Measurements from ENCODE around the gene BLMH. TPM values are rescaled to one million over a fixed set of nuclear protein-coding genes. Genes with fewer than 3 reads are reported as not detected.

Gene BLMH, protein sequence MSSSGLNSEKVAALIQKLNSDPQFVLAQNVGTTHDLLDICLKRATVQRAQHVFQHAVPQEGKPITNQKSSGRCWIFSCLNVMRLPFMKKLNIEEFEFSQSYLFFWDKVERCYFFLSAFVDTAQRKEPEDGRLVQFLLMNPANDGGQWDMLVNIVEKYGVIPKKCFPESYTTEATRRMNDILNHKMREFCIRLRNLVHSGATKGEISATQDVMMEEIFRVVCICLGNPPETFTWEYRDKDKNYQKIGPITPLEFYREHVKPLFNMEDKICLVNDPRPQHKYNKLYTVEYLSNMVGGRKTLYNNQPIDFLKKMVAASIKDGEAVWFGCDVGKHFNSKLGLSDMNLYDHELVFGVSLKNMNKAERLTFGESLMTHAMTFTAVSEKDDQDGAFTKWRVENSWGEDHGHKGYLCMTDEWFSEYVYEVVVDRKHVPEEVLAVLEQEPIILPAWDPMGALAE
- 22.9 and 29.2 TPM in 2 replicates for total RNA-seq (2012; rRNA removed)

DNA sequence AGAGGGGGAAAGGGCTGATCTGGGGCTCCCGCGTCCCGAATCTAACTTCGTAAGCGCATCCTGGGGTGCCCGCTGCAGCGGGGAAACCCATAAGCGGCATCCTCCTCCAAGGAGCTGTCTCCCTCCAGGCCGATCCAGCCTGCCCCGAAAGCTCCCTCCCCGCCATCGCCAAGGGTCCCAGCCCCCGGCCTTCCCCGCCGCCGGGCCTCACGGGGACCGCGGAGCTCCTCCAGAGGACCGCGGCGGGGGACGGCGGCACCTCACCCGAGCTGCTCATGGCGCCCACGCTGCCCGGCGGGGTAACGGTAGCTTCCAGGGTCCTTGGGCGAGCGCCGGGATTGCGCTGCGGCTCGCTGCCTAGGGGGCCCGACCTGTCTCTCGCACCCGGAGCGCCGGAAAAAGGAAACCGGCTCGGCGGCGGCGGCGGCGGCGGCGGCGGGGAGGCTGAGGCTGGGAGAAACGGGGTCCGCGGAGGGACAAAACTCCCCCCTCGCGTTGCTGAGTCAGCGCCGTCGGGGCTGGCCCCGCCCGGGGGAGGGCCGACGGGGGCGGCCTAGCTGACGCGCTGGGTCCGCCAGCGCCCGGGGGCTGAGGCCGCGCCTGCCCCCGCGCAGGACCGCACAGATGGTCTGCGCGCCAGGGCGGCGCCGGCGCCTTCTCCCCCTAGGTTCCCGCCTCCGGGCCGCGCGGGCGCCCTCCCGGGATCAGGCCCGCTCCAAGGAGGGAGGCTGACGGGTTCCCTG, at the start of gene BLMH:
BLMH (minus strand) TSS at position 402 of the 743 bp plus-strand sequence; CDS start at position 277, 125 bp downstream.
- Histone ChIP-seq H3K9me3 (replicated peaks; ENCODE audit: low read length) (no peaks in the 10 kb centered on the region), H3K4me2 (ENCODE audit: low read length) (peak within 1 kb of the TSS; percentile 86), H3K4me3 (ENCODE audit: low read length) (peak within 1 kb of the TSS; percentile 81), H3K4me1 (ENCODE audit: control insufficient read depth, insufficient read depth, low read length) (peaks cover 13% of the 10 kb centered on the region), H3K27me3 (ENCODE audit: control insufficient read depth, insufficient read depth, low read length) (peaks cover 7% of the 10 kb centered on the region), H3K36me3 (ENCODE audit: insufficient read depth, low read length) (peaks cover 20% of the 10 kb centered on the region), H3K9ac (ENCODE audit: low read depth, low read length) (peak within 1 kb of the TSS; percentile 88)

DNA sequence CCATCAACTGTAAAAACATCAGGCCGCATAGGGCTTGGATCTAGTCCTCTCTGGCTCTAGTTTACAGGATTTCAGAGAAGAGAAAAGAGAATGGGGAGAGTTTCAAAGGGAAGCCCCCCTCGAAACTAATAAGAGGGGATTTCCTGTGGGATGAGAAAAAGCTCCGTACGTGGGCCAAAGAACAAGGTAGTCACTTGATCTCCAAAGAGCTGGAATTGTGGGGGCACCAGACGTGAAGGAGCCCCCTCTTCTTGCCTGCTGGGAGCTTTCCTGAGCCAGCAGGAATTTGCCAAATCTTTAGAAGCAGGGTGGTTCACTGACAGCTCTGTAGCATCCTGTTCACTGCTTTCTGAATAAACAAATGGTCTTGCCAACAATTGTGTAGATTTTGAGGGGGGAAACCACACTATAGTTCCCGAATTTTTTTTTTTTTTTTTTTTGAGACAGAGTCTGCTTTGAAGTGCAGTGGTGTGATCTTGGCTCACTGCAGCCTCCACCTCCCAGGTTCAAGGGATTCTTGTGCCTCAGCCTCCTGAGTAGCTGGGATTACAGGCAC, 49.1 kb upstream of the BLMH start:
- peaks cover 31% of the 10 kb centered on the region for H3K4me1 ChIP-seq (ENCODE audit: control insufficient read depth, insufficient read depth, low read length)
- H3K27me3 ChIP-seq (ENCODE audit: control insufficient read depth, insufficient read depth, low read length): no peaks in the 10 kb centered on the region
- H3K9ac ChIP-seq (ENCODE audit: low read depth, low read length): peak overlapping the region; percentile 37
- peak overlapping the region; percentile 71 for H3K4me2 ChIP-seq (ENCODE audit: low read length)
- no peaks in the 10 kb centered on the region for H3K9me3 ChIP-seq (replicated peaks; ENCODE audit: low read length)
- no peaks in the 10 kb centered on the region for H3K36me3 ChIP-seq (ENCODE audit: insufficient read depth, low read length)
- H3K4me3 ChIP-seq (ENCODE audit: low read length): peak overlapping the region; percentile 39

DNA sequence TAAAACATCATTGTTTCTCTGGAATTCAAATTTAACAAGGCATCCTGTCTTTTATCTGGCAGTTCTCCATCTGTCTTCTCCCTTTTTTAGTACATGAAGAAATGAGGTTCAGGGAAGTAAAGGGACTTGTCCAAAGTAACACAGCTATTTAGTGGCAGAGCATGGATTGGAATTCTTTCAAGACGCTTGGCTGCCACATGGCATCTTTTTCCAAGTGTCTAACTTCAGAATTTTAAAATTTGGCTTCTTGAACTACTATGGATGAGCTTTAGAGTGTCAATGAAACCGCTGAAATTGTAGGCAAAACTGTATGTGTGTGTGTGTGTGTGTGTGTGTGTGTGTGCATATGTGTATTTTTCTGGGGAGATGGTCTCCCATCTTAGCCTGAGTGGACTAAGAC, 47.3 kb upstream of the BLMH start:
- no peak overlapping the region for H3K4me2 ChIP-seq (ENCODE audit: low read length)
- no peak overlapping the region for H3K9ac ChIP-seq (ENCODE audit: low read depth, low read length)
- H3K27me3 ChIP-seq (ENCODE audit: control insufficient read depth, insufficient read depth, low read length): no peaks in the 10 kb centered on the region
- H3K36me3 ChIP-seq (ENCODE audit: insufficient read depth, low read length): no peaks in the 10 kb centered on the region
- no peaks in the 10 kb centered on the region for H3K9me3 ChIP-seq (replicated peaks; ENCODE audit: low read length)
- H3K4me1 ChIP-seq (ENCODE audit: control insufficient read depth, insufficient read depth, low read length): peaks cover 14% of the 10 kb centered on the region
- H3K4me3 ChIP-seq (ENCODE audit: low read length): no peak overlapping the region

DNA sequence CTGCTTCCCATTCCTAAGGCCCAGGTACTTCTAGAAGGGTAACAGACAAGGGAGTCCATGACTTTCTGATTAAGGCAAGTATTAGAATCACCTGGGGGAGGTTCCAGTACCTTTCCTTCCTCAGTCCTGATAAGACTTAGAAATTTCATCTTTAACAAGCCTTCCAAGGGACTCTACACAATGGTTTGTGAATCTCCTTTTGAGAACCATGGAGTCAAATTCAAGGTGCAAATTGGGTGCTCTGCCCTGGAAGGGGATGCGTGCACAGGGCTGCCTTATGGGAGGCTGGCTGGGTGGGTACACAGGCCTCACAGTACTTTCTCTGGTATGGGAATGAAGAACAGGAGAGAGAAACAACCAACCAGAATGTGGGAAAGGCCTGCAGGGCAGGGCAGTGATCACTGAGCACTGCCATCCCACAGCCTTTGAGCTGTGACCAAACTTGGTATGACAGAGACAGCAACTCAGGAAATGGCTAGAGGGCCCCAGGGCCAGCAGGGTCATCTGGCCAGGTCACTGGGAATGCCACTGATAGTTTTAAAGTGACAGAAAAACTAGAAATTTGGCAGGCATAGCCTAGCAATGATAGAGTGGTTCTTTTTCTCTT, 45.8 kb upstream of the BLMH start:
- Histone ChIP-seq H3K9me3 (replicated peaks; ENCODE audit: low read length) (no peaks in the 10 kb centered on the region), H3K36me3 (ENCODE audit: insufficient read depth, low read length) (no peaks in the 10 kb centered on the region), H3K4me2 (ENCODE audit: low read length) (no peak overlapping the region), H3K4me3 (ENCODE audit: low read length) (no peak overlapping the region), H3K9ac (ENCODE audit: low read depth, low read length) (no peak overlapping the region), H3K27me3 (ENCODE audit: control insufficient read depth, insufficient read depth, low read length) (no peaks in the 10 kb centered on the region), H3K4me1 (ENCODE audit: control insufficient read depth, insufficient read depth, low read length) (peaks cover 17% of the 10 kb centered on the region)

DNA sequence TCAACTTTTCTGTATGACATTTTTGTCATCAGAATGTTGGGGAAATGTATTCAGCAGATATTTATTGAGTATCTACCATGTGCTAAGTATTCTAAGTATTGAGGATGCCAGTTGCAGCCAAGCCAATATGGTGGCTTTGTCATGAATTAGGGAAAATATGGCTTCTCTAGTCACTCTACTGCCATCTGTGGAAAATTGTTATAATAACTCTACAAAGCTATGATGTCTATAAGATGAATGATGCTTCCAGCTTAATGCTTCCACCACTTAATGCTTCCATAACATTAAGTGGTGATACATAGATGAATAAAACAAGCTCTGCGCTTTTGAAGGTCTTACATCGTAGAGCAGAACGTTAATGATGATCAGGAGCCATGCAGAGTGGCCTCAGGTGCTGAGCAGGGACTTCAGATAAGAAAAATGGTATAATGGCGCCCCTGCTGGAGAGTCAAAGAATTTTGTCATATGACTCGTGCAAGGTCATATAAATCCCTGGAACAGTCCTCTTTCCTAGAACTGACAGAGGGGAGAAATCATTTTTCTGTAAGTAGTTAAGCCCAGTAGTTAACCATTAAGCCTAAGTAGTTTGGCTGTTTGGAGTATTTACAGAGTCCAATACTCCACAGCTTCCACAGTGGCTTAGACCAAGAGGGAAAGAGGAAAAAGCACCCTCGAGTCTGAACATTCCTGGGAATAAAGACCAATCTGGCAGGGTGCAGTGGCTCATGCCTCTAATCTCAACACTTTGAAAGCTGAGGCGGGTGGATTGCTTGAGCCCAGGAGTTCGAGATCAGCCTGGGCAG, 44.8 kb upstream of the BLMH start:
- Histone ChIP-seq H3K4me2 (ENCODE audit: low read length) (no peak overlapping the region), H3K4me3 (ENCODE audit: low read length) (no peak overlapping the region), H3K27me3 (ENCODE audit: control insufficient read depth, insufficient read depth, low read length) (no peaks in the 10 kb centered on the region), H3K4me1 (ENCODE audit: control insufficient read depth, insufficient read depth, low read length) (peaks cover 25% of the 10 kb centered on the region), H3K9ac (ENCODE audit: low read depth, low read length) (no peak overlapping the region), H3K9me3 (replicated peaks; ENCODE audit: low read length) (no peaks in the 10 kb centered on the region), H3K36me3 (ENCODE audit: insufficient read depth, low read length) (no peaks in the 10 kb centered on the region)

DNA sequence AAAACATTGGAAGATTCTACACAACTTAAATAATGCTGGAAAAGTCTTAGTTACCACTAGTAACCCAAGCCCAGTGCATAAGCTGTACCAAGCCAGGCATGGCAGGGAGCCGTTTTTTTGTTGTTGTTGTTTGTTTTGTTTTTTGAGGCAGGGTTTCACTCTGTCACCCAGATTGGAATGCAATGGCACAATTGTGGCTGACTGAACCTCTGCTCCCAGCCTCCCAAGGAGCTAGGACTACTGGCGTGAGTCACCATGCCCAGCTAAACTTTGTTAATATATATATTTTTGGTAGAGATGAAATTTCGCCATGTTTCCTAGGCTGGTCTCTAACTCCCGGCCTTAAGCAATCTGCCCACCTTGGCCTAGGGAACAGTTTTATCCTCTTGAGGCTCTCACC, 42.7 kb upstream of the BLMH start:
- H3K9me3 ChIP-seq (replicated peaks; ENCODE audit: low read length): no peaks in the 10 kb centered on the region
- H3K4me1 ChIP-seq (ENCODE audit: control insufficient read depth, insufficient read depth, low read length): peaks cover 11% of the 10 kb centered on the region
- H3K9ac ChIP-seq (ENCODE audit: low read depth, low read length): no peak overlapping the region
- no peaks in the 10 kb centered on the region for H3K36me3 ChIP-seq (ENCODE audit: insufficient read depth, low read length)
- no peaks in the 10 kb centered on the region for H3K27me3 ChIP-seq (ENCODE audit: control insufficient read depth, insufficient read depth, low read length)
- no peak overlapping the region for H3K4me2 ChIP-seq (ENCODE audit: low read length)
- H3K4me3 ChIP-seq (ENCODE audit: low read length): no peak overlapping the region

DNA sequence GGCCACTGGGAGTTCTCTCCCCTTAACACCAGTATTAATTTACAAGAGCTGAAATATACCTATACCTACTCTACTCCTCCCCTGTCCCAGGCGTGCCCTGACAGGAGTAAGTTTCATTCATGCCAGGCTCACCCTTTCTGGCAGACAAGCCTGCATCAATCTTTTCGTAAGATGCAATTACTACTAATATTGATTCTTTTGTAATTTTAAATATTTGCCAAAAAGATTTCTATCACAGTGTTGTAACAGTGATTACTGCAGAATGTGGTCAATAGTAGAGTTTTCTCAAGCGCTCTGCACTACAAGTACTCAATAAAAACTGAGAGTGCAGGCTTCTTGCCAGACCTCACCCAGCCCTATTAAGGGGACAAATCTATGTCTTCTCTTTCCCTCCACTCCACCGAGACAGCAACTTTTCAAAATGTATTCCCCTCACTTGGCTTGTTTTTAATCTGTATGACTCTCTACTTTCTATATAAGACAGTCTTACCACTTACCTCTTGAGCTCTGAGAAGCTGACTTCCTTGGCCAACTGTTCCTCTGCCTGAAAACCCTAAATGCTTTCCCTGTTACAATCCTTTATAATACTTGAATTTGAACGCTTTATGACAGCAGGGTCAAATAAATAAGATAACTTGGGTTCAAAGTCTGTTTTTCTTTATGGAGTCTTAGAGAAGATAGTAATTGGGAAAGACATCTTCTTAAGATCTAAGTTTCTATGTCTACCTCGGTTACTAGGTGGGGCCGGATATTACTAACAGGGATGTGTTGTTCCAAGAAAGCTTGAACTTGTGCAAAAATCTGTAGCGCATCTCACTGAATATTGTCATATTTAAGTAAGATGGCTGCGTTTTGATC, 42.0 kb upstream of the BLMH start, which contains the start of gene TMIGD1:
TMIGD1 (minus strand) TSS at position 555 of the 858 bp plus-strand sequence. CDS start 1,924 bp downstream, outside the sequence.
- H3K4me1 ChIP-seq (ENCODE audit: control insufficient read depth, insufficient read depth, low read length): peaks cover 11% of the 10 kb centered on the region
- no peak within 1 kb of the TSS for H3K4me2 ChIP-seq (ENCODE audit: low read length)
- H3K27me3 ChIP-seq (ENCODE audit: control insufficient read depth, insufficient read depth, low read length): no peaks in the 10 kb centered on the region
- no peak within 1 kb of the TSS for H3K9ac ChIP-seq (ENCODE audit: low read depth, low read length)
- no peaks in the 10 kb centered on the region for H3K9me3 ChIP-seq (replicated peaks; ENCODE audit: low read length)
- H3K4me3 ChIP-seq (ENCODE audit: low read length): no peak within 1 kb of the TSS
- H3K36me3 ChIP-seq (ENCODE audit: insufficient read depth, low read length): no peaks in the 10 kb centered on the region

DNA sequence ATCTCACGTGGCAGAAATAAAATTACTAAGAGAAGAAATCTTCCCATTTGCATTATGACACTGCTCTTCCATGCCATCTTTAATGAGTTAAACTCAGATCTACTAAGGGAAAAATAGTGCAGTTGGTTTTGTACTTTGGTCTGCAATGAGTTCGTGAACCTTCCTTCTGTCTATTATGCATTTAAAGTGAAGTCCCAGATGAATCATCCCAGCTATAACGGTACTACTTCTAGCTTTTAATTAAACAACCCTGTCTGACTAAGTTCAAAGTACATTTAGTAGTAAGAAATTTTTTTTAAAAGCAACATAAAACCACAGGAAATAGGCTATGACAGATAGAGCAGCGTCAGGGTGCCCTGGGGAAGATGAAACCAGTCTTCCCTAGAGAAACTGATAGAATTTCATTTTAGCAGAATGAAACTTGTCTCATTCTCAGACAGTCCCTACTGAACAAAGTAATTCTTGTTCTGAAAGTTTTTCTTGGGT, 40.4 kb upstream of the BLMH start:
- no peaks in the 10 kb centered on the region for H3K36me3 ChIP-seq (ENCODE audit: insufficient read depth, low read length)
- H3K9ac ChIP-seq (ENCODE audit: low read depth, low read length): no peak overlapping the region
- peaks cover 11% of the 10 kb centered on the region for H3K4me1 ChIP-seq (ENCODE audit: control insufficient read depth, insufficient read depth, low read length)
- H3K4me3 ChIP-seq (ENCODE audit: low read length): no peak overlapping the region
- no peaks in the 10 kb centered on the region for H3K27me3 ChIP-seq (ENCODE audit: control insufficient read depth, insufficient read depth, low read length)
- H3K9me3 ChIP-seq (replicated peaks; ENCODE audit: low read length): no peaks in the 10 kb centered on the region
- H3K4me2 ChIP-seq (ENCODE audit: low read length): peak overlapping the region; percentile 35

DNA sequence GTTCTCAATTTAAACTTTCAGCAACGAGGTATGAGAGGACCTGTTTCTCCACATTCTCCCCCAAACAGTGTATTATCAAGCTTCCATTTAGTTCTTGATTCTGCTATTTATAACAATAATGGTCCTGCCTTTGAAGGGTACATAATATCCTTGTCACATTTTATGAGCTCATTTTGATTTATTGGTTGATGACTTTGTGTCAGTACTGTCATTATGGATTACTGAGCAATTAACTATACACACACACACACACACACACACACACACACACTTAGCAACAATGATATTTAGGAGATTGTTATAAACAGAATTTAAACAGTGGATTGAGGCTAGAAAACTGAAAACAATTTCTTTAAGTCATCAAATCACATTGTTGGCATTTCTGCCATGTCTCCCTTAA, 35.1 kb upstream of the BLMH start:
- H3K4me1 ChIP-seq (ENCODE audit: control insufficient read depth, insufficient read depth, low read length): peaks cover under 1% of the 10 kb centered on the region
- no peak overlapping the region for H3K4me3 ChIP-seq (ENCODE audit: low read length)
- no peaks in the 10 kb centered on the region for H3K9me3 ChIP-seq (replicated peaks; ENCODE audit: low read length)
- no peak overlapping the region for H3K9ac ChIP-seq (ENCODE audit: low read depth, low read length)
- H3K4me2 ChIP-seq (ENCODE audit: low read length): no peak overlapping the region
- H3K36me3 ChIP-seq (ENCODE audit: insufficient read depth, low read length): no peaks in the 10 kb centered on the region
- peaks cover 33% of the 10 kb centered on the region for H3K27me3 ChIP-seq (ENCODE audit: control insufficient read depth, insufficient read depth, low read length)

DNA sequence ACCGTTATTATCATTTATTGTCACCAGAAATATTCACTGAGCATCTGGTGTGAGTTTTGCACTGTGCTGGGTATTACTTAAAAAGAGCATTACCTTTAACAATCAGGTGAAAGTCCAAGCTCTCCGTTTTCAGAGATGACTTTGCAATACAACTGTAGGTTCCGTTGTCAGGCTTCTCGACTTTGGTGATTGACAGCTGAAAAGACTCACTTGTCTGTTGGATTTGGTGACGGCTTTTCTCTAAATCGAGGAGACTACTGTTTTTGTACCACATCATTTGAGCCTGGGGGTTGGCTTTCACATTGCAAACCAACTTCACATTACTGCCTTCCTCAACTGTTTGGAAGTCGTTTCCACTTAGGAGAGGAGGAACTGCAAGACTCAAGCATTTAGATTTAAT, 33.0 kb upstream of the BLMH start:
- H3K27me3 ChIP-seq (ENCODE audit: control insufficient read depth, insufficient read depth, low read length): peaks cover 41% of the 10 kb centered on the region
- no peaks in the 10 kb centered on the region for H3K9me3 ChIP-seq (replicated peaks; ENCODE audit: low read length)
- H3K4me3 ChIP-seq (ENCODE audit: low read length): no peak overlapping the region
- no peak overlapping the region for H3K9ac ChIP-seq (ENCODE audit: low read depth, low read length)
- no peaks in the 10 kb centered on the region for H3K4me1 ChIP-seq (ENCODE audit: control insufficient read depth, insufficient read depth, low read length)
- H3K36me3 ChIP-seq (ENCODE audit: insufficient read depth, low read length): no peaks in the 10 kb centered on the region
- no peak overlapping the region for H3K4me2 ChIP-seq (ENCODE audit: low read length)

Data from skeletal muscle satellite cell (primary cell).